CD4-positive, alpha-beta T cell treated with Interleukin-15 for 1 hour (primary cell): ENCODE data around the gene SNUPN.
A peak's percentile ranks its signal among the peaks of the same experiment; 100 is the strongest.
"Not testable (repeated sequence)": the region's sequence is repeated elsewhere in the genome, so short reads cannot be mapped to it uniquely, and the experiment has no call there.

ENCODE experiments used
- DNase-seq: peaks from one replicate; pipeline ENCODE4 v3.0.0-alpha.2; 2020

The SNUPN gene

GRCh38 chr15:75631935-75632334 is 6.4 kb upstream of the SNUPN start:
- DNase-seq: no peak

- DNase-seq: no peak
These were observed 3.0 kb downstream of the SNUPN start for GRCh38 chr15:75622505-75622904.

- no peak for DNase-seq
These were observed 4.6 kb downstream of the SNUPN start for GRCh38 chr15:75620841-75621391.

GRCh38 chr15:75620058-75620820 is 5.3 kb downstream of the SNUPN start:
- no peak for DNase-seq

- DNase-seq: no peak
These were observed 8.8 kb downstream of the SNUPN start for GRCh38 chr15:75616766-75617165.

GRCh38 chr15:75606711-75607699 is 18.5 kb downstream of the SNUPN start:
- no peak for DNase-seq

- DNase-seq: no peak
These were observed 19.5 kb downstream of the SNUPN start for GRCh38 chr15:75606026-75606425.

GRCh38 chr15:75599401-75599800 is 26.1 kb downstream of the SNUPN start:
- DNase-seq: no peak

GRCh38 chr15:75598361-75598760 is 27.2 kb downstream of the SNUPN start:
- DNase-seq: no peak

- peak; percentile 55 for DNase-seq
These were observed 27.7 kb downstream of the SNUPN start for GRCh38 chr15:75597667-75598341.

GRCh38 chr15:75596703-75597345 is 28.7 kb downstream of the SNUPN start:
- no peak for DNase-seq

GRCh38 chr15:75594276-75594675 is 31.2 kb downstream of the SNUPN start:
- no peak for DNase-seq

- DNase-seq: no peak
These were observed 33.7 kb downstream of the SNUPN start for GRCh38 chr15:75591655-75592364.

GRCh38 chr15:75590239-75590638 is 35.3 kb downstream of the SNUPN start:
- DNase-seq: no peak

GRCh38 chr15:75589071-75589470 is 36.5 kb downstream of the SNUPN start:
- DNase-seq: no peak

- DNase-seq: not testable (repeated sequence)
These were observed 39.1 kb downstream of the SNUPN start for GRCh38 chr15:75586422-75586821.

GRCh38 chr15:75584121-75584520 is 41.4 kb downstream of the SNUPN start:
- DNase-seq: no peak

GRCh38 chr15:75583701-75584100 is 41.8 kb downstream of the SNUPN start:
- no peak for DNase-seq

GRCh38 chr15:75582943-75583342 is 42.6 kb downstream of the SNUPN start:
- DNase-seq: not testable (repeated sequence)

- DNase-seq: peak; percentile 66
These were observed 46.3 kb downstream of the SNUPN start, which contains the start of gene PTPN9 for GRCh38 chr15:75578948-75579920. Gene PTPN9 (minus strand): TSS chr15:75579315. CDS start chr15:75578776, 539 bp downstream.
